K562 (cell line): ENCODE data around the gene ARID4B. TPM values are rescaled to one million over a fixed set of nuclear protein-coding genes. Genes with fewer than 3 reads are reported as not detected.
A peak's percentile ranks its signal among the peaks of the same experiment; 100 is the strongest.

Source experiments
- ATF2 ChIP-seq: sonication (generic); formaldehyde crosslinking; IDR thresholded peaks from 2 replicates; pipeline ENCODE4 v1.8.1; 2022; ENCODE audit warnings: missing genetic modification reagents
- ETV1 ChIP-seq: fragments of 450-650 bp; conservative IDR thresholded peaks from 2 replicates; pipeline ENCODE4 v1.6.1; 2016; ENCODE audit warnings: missing genetic modification characterization, control low read depth, low read depth, missing compliant biosample characterization
- FOXK1 ChIP-seq: sonication (generic); formaldehyde crosslinking; IDR thresholded peaks from 2 replicates; pipeline ENCODE4 v1.8.0; 2022; ENCODE audit warnings: missing genetic modification reagents, mild to moderate bottlenecking, borderline replicate concordance
- GABPA ChIP-seq: fragments of 200-800 bp; sonication (Bioruptor generic); conservative IDR thresholded peaks from 2 replicates; pipeline ENCODE4 v1.6.1; 2016; ENCODE audit warnings: low read depth, missing genetic modification characterization, missing compliant biosample characterization
- HES1 ChIP-seq: fragments of 450-650 bp; IDR thresholded peaks from 2 replicates; pipeline ENCODE4 v1.6.1; 2016; ENCODE audit warnings: low read depth, mild to moderate bottlenecking, moderate library complexity
- MCM3 ChIP-seq: fragments of 450-650 bp; IDR thresholded peaks from 2 replicates; pipeline ENCODE4 v1.6.1; 2016
- RAD21 ChIP-seq, 2 experiments: fragments of 250-450 bp in 1 of 2; fragments of 450-650 bp in 1 of 2; sonication (Bioruptor Pico) in 1 of 2; formaldehyde crosslinking in 1 of 2; IDR thresholded peaks in 1 of 2; conservative IDR thresholded peaks in 1 of 2; 2 replicates each; pipeline versions ENCODE4 v1.4.0 to v1.8.0; 2020 to 2022; ENCODE audit warnings: mild to moderate bottlenecking in 2 of 2, moderate library complexity in 1 of 2
- TEAD2 ChIP-seq: fragments of 450-650 bp; IDR thresholded peaks from 2 replicates; pipeline ENCODE4 v1.6.1; 2016; ENCODE audit warnings: missing genetic modification characterization, control low read depth, missing compliant biosample characterization
- ZBTB34 ChIP-seq: fragments of 250-450 bp; sonication (Bioruptor Pico); IDR thresholded peaks from 2 replicates; pipeline ENCODE4 v1.8.0; 2021; ENCODE audit warnings: mild to moderate bottlenecking, moderate library complexity
- ZFX ChIP-seq: sonication (generic); formaldehyde crosslinking; IDR thresholded peaks from 2 replicates; pipeline ENCODE4 v1.8.0; 2022; ENCODE audit warnings: mild to moderate bottlenecking, missing genetic modification reagents, moderate library complexity
- ZNF318 ChIP-seq, 2 experiments: fragments of 450-650 bp; IDR thresholded peaks; 2 replicates each; pipeline ENCODE4 v1.6.1; 2016; ENCODE audit warnings: mild to moderate bottlenecking in 2 of 2, borderline replicate concordance in 1 of 2, low read depth in 1 of 2, moderate library complexity in 1 of 2
- polyA plus RNA-seq, 8 experiments: library from polyadenylated mRNA; depleted of rRNA in 4 of 8; stranded (reverse) in 5 of 8; unstranded in 3 of 8; fragments of >200 nt; fragmentation: Nextera tagmentation in 2 of 8; fragmentation: Illumina TruSeq in 1 of 8; extraction: Ambion mirVana in 2 of 8; extraction: Trizol in 1 of 8; gene quantifications; 2 replicates each; pipeline versions ENCODE4 v1.2.1 to v1.2.3, GENCODE V29; 2011 to 2014; ENCODE audit warnings: inconsistent platforms in 1 of 8, missing spikeins in 1 of 8
- total RNA-seq, 7 experiments: library from RNA; depleted of rRNA in 6 of 7; stranded (reverse); fragments of >200 nt in 6 of 7; fragmentation: Illumina TruSeq in 2 of 7; extraction: Trizol in 2 of 7; gene quantifications; 2 replicates each; pipeline versions ENCODE4 v1.2.1 to v1.2.3, GENCODE V29; 2011 to 2021; ENCODE audit warnings: low replicate concordance in 1 of 7
- TF ChIP-seq, protein P1 (sequence below): fragments of 450-650 bp; IDR thresholded peaks from 2 replicates; pipeline ENCODE4 v1.6.1; 2016; ENCODE audit warnings: antibody characterized with exemption

The ARID4B gene
- total and polyA plus RNA-seq, 9 of the 15 experiments (the other 6 are each of a cell fraction or from before 2014, with no cell fraction given), result 8.4 to 38.9 (median 18.5) TPM

DNA sequence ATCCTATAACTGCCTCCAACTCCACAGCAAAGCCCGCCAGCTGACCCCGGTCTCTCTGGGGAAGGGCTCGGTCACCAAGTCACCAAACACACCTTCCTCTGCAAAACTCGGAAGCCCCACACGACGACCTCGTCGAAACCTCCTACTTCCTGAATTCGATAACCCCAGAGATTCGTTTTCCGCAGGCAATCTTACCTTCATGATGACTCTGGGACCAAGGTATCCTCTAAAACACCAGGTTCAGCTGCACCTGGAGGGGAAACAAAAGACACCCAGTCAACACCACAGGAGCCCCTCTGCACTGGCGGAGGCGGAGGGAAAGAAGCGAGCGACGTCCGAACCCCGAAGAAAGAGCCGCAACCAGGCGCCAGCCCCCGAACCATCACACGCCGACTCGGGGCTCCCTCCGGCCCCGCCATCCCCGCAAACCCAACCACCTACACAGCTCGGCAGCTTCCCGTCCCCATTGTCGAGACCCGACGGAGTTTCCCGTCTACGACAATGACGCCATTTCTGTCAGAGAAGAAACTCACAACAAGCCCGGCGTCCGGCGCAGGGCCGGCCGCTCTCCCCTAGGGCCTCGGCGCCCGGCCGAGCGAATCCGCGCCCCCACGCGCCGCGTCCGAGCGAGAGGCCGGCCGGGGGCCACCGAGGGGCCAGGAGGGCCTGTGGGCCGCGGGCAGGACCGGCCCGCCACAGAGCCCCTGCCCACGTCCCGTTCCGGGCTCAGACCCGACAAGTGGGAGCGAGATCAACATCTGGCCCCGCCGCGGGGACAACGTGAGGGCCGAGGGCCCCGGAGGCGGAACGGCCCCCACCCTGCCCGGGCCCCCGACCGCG lies 1.0 kb downstream of the ARID4B start (continued):
- TF ChIP-seq ZBTB34 (CRISPR knock-in tag) (no peak), ETV1 (tag) (0 out of 2 replicates have a peak, but pooled peaks have one; percentile 9), HES1 (no peak), MCM3 (no peak), FOXK1 (CRISPR knock-in tag) (peak; percentile 73; the same call in 1 of the 2 replicates), GABPA (no peak), ZNF318 (IDR thresholded peaks at IDR 0.05; ENCODE audit: borderline replicate concordance in 1 of 2, low read depth in 1 of 2) (no peak), TEAD2 (no peak), RAD21 (CRISPR knock-in tag; conservative IDR thresholded peaks at IDR 0.05 in 1 of 2, IDR thresholded peaks at IDR 0.05 in 1 of 2) (no peak; a peak in 1 of 4 replicates), ATF2 (CRISPR knock-in tag) (no peak), ZFX (CRISPR knock-in tag) (peak; percentile 86)
- TF ChIP-seq, protein P1, sequence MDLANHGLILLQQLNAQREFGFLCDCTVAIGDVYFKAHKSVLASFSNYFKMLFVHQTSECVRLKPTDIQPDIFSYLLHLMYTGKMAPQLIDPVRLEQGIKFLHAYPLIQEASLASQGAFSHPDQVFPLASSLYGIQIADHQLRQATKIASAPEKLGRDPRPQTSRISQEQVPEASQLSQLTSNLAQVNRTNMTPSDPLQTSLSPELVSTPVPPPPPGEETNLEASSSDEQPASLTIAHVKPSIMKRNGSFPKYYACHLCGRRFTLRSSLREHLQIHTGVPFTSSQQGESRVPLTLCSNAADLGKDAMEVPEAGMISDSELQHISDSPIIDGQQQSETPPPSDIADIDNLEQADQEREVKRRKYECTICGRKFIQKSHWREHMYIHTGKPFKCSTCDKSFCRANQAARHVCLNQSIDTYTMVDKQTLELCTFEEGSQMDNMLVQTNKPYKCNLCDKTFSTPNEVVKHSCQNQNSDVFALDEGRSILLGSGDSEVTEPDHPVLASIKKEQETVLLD, result no peak
